GM18909 (cell line): ENCODE measurements around the gene SPDYE16.
"Not testable (repeated sequence)": the region's sequence is repeated elsewhere in the genome, so short reads cannot be mapped to it uniquely, and the experiment has no call there.

Experiments used
- ATAC-seq: cut with Tn5 transposase; IDR thresholded peaks from one replicate; pipeline ENCODE4 v1.9.1; 2021; ENCODE audit warnings: mild to moderate bottlenecking; ENCODE audit not compliant: unreplicated experiment, poor library complexity

SPDYE16 gene, protein sequence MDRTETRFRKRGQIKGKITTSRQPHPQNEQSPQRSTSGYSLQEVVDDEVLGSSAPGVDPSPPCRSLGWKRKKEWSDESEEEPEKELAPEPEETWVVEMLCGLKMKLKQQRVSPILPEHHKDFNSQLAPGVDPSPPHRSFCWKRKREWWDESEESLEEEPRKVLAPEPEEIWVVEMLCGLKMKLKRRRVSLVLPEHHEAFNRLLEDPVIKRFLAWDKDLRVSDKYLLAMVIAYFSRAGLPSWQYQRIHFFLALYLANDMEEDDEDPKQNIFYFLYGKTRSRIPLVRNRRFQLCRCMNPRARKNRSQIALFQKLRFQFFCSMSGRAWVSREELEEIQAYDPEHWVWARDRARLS

GRCh38 chr7:76543197-76543596 lies at the start of gene SPDYE16:
Gene SPDYE16, minus strand, starts transcription at chr7:76543297. Its CDS starts 1,838 bp downstream, at chr7:76541459.
- ATAC-seq: not testable (repeated sequence)

GRCh38 chr7:76592694-76593093 lies 49.6 kb upstream of the SPDYE16 start:
- ATAC-seq: not testable (repeated sequence)

- peak; percentile 75 for ATAC-seq
Observed at GRCh38 chr7:76591602-76592304, 48.7 kb upstream of the SPDYE16 start.

GRCh38 chr7:76591033-76591432 lies 47.9 kb upstream of the SPDYE16 start:
- not testable (repeated sequence) for ATAC-seq

DNA sequence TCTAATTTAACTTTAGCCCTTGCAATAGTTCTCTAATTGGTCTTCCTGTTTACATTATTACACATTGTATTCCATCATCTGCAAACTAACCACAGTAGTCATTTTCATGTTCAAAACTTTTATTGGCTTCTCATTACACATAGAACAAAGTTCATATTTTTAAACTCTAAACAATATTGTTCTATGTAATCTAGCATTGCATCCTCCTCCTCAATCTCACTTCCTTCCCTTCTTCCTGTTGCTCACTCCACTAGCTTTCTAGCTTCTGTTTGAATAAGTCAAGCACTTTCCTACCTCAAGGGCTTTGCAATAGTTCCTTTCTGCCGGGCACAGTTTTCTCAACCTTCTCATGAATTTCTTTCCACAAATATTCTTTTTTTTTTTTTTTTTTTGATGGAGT lies 45.5 kb upstream of the SPDYE16 start:
- not testable (repeated sequence) for ATAC-seq

GRCh38 chr7:76586585-76587315 lies 43.7 kb upstream of the SPDYE16 start:
- not testable (repeated sequence) for ATAC-seq

- ATAC-seq: not testable (repeated sequence)
Observed at GRCh38 chr7:76583636-76584281, 40.7 kb upstream of the SPDYE16 start.

DNA sequence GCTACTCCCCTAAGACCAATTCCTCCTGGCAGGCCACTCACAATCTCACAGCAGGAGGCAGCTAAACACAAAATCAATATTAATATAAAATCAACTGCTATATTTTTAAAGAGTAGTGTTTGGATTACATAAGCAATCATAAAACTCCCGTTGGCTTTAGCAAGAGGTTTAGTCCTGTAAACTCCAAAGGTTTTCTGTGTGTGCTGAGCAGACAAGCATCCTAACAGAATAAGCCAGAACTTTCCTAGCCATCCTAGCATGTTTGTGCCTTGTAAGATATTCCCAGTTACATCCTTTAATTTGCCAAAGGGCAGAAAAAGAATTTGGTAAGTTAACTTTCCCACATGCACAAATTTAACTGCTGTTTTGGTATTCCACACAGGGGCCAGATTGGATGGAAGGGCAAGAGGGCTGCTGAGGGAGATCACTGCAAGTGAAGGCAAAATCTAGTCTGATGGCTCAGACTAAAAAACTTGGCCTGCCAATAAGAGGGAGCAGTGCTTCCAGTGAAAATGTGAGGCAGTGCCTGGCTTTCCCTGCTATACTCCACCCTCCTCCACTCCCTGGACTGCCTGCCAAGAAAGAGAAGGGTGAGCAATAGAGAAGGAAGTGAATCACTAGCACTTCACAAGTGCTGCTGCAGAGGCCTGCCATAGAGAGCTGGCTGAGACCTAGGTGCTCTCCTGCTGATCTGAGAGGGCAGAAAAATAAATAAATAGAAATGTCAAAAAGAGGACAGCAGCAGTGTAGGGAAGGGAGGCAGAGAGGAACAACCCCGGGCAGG lies 39.9 kb upstream of the SPDYE16 start:
- not testable (repeated sequence) for ATAC-seq

DNA sequence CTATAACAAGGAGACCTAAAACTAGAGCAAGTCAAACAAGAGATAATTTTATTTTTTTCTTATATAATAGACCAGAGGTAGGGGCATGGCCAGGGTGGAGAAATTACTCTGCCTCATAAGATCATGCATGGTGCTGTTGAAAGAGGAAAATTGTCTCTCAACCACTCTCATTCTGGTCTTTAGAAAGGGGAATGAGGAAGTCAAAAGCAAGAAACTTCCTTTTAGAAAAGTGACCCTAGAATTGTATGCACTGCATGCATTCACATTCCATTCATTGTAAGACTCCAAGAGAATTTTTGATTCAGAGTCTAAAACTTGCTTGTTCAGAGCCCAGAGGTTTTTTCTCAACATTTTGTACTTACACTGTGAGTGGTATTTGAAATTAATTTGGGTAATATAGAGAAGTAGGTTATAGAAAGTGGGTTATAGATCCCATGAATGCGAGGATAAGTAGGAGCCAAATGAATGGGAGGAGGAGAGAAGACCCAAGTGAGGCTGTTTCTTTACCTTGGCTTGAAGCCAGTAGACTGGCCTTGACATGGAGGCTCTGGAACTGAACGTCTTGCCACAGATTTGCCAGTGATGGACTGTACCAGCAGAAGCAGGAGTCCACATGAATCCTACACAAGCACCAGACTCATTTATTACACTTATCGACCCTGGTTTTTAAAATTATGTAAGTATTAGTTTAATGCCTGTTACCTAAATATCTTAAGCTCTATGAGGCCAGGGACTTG lies 33.0 kb upstream of the SPDYE16 start:
- ATAC-seq: not testable (repeated sequence)

DNA sequence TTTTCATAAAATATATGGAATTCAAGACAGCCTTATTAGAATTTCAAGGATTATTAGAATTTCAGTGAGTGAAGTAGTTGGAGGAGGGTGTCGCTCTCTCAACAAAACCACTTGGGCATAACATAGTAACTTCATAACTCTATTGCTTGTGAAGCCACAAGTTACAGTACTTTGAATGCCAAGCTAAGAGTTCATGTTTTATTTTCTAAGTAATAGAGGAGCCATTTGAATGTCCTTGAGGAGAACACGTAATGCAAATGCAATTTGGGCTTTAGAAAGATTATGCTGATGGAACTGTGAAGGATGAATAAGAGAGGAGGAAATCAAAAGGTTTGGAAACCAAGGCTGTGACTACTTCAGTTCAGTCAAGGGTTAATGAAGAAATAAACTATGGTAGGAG lies 32.3 kb upstream of the SPDYE16 start:
- ATAC-seq: not testable (repeated sequence)

- ATAC-seq: not testable (repeated sequence)
Observed at GRCh38 chr7:76572296-76572695, 29.2 kb upstream of the SPDYE16 start.

DNA sequence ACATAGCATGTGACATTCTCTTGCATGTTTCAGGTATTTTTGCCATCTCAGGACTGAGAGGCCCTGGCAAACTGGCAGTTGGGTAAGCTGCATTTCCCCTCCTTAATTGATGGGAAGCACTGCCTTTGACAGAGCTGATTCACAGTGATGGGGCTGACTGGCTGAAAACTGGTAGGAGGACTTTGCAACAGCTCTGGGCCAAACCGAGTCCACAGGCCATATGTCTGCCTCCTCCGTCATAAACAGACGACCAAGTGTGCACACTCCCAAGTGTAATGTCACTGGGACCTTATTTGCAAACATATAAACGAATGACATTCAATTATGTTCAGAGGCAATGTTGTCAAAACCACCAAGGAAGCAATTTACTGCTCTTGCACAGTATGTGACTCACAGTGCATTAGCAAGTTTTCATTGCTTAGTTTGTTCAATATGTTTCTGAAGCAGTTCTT lies 27.3 kb upstream of the SPDYE16 start:
- ATAC-seq: not testable (repeated sequence)

- ATAC-seq: not testable (repeated sequence)
Observed at GRCh38 chr7:76568742-76569141, 25.6 kb upstream of the SPDYE16 start.

DNA sequence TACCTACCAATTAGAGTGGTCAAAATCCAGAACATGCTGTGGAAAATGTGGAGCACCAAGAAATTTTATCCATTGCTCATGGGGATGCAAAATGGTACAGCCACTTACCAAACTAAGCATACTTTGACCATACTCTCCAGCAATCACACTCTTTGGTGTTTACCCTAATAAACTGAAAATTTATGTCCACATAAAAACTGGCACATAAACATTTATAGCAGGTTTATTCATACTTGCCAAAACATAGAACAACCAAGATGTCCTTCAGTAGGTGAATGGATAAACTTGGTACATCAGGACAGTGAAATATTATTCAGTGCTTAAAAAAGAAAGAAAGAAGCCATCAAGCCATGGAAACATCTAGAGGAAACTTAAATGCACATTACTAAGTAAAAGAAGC lies 24.7 kb upstream of the SPDYE16 start:
- ATAC-seq: not testable (repeated sequence)

DNA sequence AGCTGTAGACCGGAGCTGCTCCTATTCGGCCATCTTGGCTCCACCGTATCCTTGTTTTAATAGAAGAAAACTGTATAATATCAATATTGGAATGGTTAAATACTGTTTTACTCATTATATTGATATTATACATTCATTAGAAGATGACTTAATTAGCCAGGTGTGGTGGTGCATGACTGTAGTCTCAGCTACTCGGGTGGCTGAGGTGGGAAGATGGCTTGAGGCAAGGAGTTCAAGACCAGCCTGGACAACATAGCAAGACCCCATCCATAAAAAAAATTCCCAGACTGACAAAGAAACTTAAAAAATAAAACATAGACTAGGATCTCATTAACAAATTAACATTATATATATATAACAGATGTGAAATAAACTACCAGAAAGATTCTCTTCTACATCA lies 24.2 kb upstream of the SPDYE16 start:
- ATAC-seq: not testable (repeated sequence)

- ATAC-seq: not testable (repeated sequence)
Observed at GRCh38 chr7:76565001-76565400, 21.9 kb upstream of the SPDYE16 start.

GRCh38 chr7:76561342-76561741 lies 18.2 kb upstream of the SPDYE16 start:
- ATAC-seq: not testable (repeated sequence)

DNA sequence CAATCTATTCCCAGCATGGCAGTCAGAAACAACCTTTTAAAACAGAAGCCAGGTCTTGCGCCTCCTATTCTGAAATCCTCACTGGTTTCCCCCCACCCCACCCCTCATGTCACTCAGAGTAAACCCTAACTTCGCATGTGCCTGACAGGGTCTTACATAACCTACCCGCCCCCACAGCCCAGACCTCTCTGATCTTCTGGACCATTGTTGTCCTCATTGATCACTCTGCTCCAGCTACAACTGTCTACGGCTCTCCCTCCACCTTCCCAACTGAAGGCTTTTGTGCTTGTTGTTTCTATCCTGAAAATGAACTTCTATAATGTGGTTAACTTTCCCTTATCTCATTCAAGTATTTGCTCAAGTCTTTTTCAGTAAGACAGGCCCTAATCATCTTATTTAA lies 17.1 kb upstream of the SPDYE16 start:
- ATAC-seq: not testable (repeated sequence)

DNA sequence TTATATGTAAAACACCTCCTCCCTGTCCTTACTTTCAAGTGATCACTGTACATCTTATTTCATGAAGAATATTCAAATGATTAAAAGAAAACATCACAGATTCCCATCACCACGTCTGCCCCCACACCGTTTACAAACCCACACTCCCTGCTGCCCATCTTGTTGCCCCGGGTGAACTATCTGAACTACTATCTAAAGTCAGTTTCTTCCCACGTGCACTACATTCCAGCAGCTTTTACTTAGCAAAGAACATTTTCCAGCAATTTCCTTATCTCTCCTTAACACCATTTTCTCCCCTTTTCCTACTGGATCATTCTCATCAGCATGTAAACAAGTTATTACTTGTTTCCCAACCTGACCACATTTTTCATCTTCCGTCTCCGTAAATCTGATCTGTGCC lies 16.6 kb upstream of the SPDYE16 start:
- not testable (repeated sequence) for ATAC-seq
